ENCODE measurements around the gene SUSD1. TPM values are rescaled to one million over a fixed set of nuclear protein-coding genes. Genes with fewer than 3 reads are reported as not detected.

Gene SUSD1
- total RNA-seq, 1 donor from 2014 or later = 41.1 TPM

GRCh38 chr9:112173489-112174221, 1.4 kb downstream of the SUSD1 start:
- H3K4me1 Mint-ChIP-seq (ENCODE audit: low read depth) = peaks cover 45% of the 10 kb centered on the region
- peak overlapping the region; percentile 80 for H3K27ac Mint-ChIP-seq
- DNase-seq (ENCODE audit: low spot score, unreplicated experiment) = no peak
- TF ChIP-seq CTCF (IDR thresholded peaks at IDR 0.05; ENCODE audit: unreplicated experiment) = no peak
- peak overlapping the region; percentile 80 for H3K4me3 Mint-ChIP-seq (ENCODE audit: low read depth)
- no peaks in the 10 kb centered on the region for H3K9me3 Mint-ChIP-seq (ENCODE audit: low read depth)
- H3K36me3 Mint-ChIP-seq (ENCODE audit: insufficient read depth) = peaks cover 9% of the 10 kb centered on the region
- H3K27me3 Mint-ChIP-seq = peaks cover 12% of the 10 kb centered on the region

- TF ChIP-seq CTCF (IDR thresholded peaks at IDR 0.05; ENCODE audit: unreplicated experiment) = no peak
- peak overlapping the region; percentile 40 for H3K27ac Mint-ChIP-seq
- H3K36me3 Mint-ChIP-seq (ENCODE audit: insufficient read depth) = peaks cover 9% of the 10 kb centered on the region
- H3K4me3 Mint-ChIP-seq (ENCODE audit: low read depth) = no peak overlapping the region
- peaks cover 43% of the 10 kb centered on the region for H3K4me1 Mint-ChIP-seq (ENCODE audit: low read depth)
- H3K27me3 Mint-ChIP-seq = peaks cover 4% of the 10 kb centered on the region
- DNase-seq (ENCODE audit: low spot score, unreplicated experiment) = no peak
- H3K9me3 Mint-ChIP-seq (ENCODE audit: low read depth) = no peaks in the 10 kb centered on the region
Observed at GRCh38 chr9:112170968-112171367, 4.1 kb downstream of the SUSD1 start.

GRCh38 chr9:112170235-112170634, 4.9 kb downstream of the SUSD1 start:
- H3K27me3 Mint-ChIP-seq = no peaks in the 10 kb centered on the region
- no peaks in the 10 kb centered on the region for H3K9me3 Mint-ChIP-seq (ENCODE audit: low read depth)
- peak overlapping the region; percentile 35 for H3K4me3 Mint-ChIP-seq (ENCODE audit: low read depth)
- peaks cover 36% of the 10 kb centered on the region for H3K4me1 Mint-ChIP-seq (ENCODE audit: low read depth)
- peak overlapping the region; percentile 74 for H3K27ac Mint-ChIP-seq
- peaks cover 9% of the 10 kb centered on the region for H3K36me3 Mint-ChIP-seq (ENCODE audit: insufficient read depth)
- no peak for DNase-seq (ENCODE audit: low spot score, unreplicated experiment)
- TF ChIP-seq CTCF (IDR thresholded peaks at IDR 0.05; ENCODE audit: unreplicated experiment) = no peak

GRCh38 chr9:112169368-112169767, 5.7 kb downstream of the SUSD1 start:
- H3K4me1 Mint-ChIP-seq (ENCODE audit: low read depth) = peaks cover 36% of the 10 kb centered on the region
- H3K4me3 Mint-ChIP-seq (ENCODE audit: low read depth) = no peak overlapping the region
- peak overlapping the region; percentile 79 for H3K27ac Mint-ChIP-seq
- H3K36me3 Mint-ChIP-seq (ENCODE audit: insufficient read depth) = peaks cover 9% of the 10 kb centered on the region
- no peaks in the 10 kb centered on the region for H3K27me3 Mint-ChIP-seq
- H3K9me3 Mint-ChIP-seq (ENCODE audit: low read depth) = no peaks in the 10 kb centered on the region
- no peak for DNase-seq (ENCODE audit: low spot score, unreplicated experiment)
- no peak for TF ChIP-seq CTCF (IDR thresholded peaks at IDR 0.05; ENCODE audit: unreplicated experiment)

- Mint-ChIP-seq H3K27ac (no peak overlapping the region), H3K4me1 (ENCODE audit: low read depth) (peaks cover 29% of the 10 kb centered on the region), H3K4me3 (ENCODE audit: low read depth) (no peak overlapping the region), H3K36me3 (ENCODE audit: insufficient read depth) (peaks cover 9% of the 10 kb centered on the region), H3K27me3 (no peaks in the 10 kb centered on the region), H3K9me3 (ENCODE audit: low read depth) (no peaks in the 10 kb centered on the region)
- no peak for DNase-seq (ENCODE audit: low spot score, unreplicated experiment)
- no peak for TF ChIP-seq CTCF (IDR thresholded peaks at IDR 0.05; ENCODE audit: unreplicated experiment)
Observed at GRCh38 chr9:112168197-112168596, 6.9 kb downstream of the SUSD1 start.

Measured in progenitor cell of endocrine pancreas (in vitro differentiated cells).